Measurements from ENCODE around the gene CHRND.

DNA sequence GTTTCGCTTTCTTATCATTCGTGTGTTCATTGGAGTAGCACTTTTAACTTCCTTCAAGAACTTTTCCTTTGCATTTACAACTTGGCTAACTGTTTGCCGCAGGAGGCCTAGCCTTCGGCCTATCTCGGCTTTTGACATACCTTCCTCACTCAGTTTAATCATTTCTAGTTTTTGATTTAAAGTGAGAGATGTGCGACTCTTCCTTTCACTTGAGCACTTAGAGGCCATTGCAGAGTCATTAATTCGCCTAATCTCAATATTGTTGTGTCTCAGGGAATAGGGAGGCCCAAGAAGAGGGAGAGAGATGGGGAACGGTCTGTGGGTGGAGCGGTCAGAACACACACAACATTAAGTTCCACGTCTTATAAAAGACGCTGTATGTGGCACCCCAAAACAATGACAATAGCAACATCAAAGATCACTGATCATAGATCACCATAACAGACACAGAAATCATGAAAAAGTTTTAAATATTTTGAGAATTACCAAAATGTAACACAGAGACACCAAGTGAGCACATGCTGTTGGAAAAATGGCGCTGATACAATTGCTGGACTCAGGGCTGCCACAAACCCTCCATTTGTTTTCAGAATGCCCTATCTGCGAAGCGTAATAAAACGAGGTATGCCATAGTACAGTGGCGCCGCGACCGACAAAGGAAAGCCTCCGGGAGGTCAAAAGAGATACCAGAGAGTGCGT is 23.8 kb downstream of the CHRND start:
- TF ChIP-seq, protein P1, sequence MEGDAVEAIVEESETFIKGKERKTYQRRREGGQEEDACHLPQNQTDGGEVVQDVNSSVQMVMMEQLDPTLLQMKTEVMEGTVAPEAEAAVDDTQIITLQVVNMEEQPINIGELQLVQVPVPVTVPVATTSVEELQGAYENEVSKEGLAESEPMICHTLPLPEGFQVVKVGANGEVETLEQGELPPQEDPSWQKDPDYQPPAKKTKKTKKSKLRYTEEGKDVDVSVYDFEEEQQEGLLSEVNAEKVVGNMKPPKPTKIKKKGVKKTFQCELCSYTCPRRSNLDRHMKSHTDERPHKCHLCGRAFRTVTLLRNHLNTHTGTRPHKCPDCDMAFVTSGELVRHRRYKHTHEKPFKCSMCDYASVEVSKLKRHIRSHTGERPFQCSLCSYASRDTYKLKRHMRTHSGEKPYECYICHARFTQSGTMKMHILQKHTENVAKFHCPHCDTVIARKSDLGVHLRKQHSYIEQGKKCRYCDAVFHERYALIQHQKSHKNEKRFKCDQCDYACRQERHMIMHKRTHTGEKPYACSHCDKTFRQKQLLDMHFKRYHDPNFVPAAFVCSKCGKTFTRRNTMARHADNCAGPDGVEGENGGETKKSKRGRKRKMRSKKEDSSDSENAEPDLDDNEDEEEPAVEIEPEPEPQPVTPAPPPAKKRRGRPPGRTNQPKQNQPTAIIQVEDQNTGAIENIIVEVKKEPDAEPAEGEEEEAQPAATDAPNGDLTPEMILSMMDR (IDR thresholded peaks at IDR 0.05), result no peak
- no peak for TF ChIP-seq POLR2A (IDR thresholded peaks at IDR 0.05)
